NCI-H146 (cell line): ENCODE data around the gene KCNQ2.

ENCODE experiments used
- DNase-seq: peaks from one replicate; lab custom pipeline; 2025; lab: John Stamatoyannopoulos, UW

The KCNQ2 gene

DNA sequence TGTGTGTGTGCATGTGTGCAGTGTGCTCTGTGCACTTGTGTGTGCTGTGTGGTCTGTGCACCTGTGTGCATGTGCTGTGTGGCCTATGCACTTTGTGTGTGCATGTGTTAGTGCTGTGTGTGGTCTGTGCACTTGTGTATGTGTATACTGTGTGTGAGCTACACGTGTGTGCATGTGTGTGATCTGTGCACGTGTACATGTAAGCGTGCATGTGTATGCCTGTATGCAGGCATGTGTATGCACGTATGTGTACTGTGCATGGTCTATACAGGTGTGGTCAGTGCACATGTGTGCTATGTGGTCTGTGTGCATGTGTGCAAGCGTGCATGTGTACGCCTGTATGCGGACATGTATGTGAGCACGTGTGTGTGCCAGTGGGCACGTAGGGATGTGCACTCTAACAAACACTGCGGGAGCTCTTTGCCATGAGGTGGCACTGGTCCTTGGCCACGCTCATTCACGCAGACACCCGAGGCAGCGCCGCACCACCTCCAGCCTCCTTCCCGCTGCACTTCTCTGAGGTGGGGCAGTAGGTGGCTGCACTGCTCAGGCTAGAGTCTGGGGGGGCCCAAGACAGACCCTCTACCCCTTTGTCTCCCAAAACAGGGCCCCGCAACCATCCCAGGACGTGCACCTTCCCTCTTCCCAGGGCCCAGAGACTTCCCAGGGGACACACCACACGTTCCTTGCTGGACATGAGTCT, 68.9 kb downstream of the KCNQ2 start:
- no peak for DNase-seq

DNA sequence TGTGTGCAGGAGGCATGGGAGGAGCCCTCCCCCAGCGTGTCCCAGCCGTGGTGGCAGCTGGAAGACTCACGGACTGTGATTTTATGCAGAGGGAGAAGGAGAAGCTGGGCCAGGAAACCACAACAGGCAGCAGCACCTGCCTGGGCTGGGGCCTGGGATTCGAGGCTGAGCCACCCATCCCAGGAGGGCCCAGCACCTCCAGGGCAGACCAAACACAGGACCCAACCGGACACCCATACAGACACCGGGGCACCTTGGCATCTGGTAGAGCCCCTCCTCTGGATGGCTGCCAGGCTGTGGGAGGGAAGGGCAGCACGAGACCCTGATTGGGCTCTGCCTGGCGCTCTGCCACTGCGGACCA, 69.6 kb downstream of the KCNQ2 start:
- no peak for DNase-seq

DNA sequence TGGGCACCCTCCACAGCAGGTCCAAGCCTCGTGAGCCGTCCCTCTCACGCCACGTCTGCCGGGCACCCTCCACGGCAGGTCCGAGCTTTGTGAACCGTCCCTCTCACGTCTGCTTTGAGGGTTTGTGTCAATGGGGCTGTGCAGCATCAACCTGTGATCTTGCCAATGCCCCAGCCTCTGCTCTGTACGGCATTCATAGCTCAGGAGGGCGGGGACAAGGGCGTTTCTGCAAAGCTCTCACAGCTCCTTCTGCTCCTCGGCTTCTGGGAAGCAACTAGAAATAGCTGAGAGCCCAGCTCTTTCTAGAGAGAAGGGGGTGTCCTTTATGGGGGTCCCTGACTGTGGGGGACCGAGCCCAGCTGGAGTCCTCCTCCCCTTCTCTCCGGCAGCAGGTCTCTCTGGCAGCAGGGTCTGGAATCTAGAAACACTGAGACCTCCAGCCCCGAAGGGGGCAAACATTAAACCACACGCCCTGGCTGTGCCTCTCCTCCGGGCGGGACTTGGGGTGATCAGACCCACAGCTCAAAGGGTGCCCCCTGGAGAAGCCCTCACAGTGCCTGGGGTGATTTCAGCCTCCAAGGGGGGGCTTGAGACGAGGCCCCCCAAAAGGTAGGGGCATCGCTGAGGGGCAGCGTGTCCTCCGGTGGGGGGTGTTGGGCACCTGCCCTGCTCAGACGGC, 70.1 kb downstream of the KCNQ2 start:
- no peak for DNase-seq

DNA sequence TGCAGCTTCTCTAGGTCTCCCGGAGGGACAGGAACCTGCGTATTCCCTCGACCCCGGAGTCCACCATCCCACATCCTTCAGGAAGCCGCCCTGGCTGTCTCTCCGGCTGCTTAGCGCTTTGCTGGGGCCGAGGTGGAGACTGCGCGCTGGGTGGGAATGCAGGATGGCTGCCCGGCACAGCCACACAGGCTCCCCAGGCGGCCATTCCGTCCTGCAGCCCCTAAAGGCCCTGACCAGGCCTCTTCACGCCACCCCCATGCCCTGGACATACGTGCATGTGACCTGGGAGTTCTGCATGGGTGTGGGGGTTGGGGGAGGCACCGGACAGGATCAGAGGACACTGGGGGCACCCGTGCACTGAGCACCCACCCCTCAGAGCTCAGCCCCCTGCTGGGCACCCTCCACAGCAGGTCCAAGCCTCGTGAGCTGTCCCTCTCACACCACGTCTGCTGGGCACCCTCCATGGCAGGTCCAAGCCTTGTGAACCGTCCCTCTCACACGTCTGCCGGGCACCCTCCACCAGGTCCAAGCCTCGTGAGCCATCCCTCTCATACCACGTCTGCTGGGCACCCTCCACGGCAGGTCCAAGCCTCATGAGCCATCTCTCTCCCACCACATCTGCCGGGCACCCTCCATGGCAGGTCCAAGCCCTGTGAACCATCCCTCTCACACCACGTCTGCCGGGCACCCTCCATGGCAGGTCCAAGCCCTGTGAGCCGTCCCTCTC, 70.9 kb downstream of the KCNQ2 start:
- DNase-seq: no peak

GRCh38 chr20:63400486-63401210, 71.8 kb downstream of the KCNQ2 start:
- DNase-seq: no peak

- DNase-seq: no peak
Measured at GRCh38 chr20:63399596-63400375, 72.7 kb downstream of the KCNQ2 start.

GRCh38 chr20:63398744-63399514, 73.5 kb downstream of the KCNQ2 start:
- no peak for DNase-seq

- no peak for DNase-seq
Measured at GRCh38 chr20:63397946-63398450, 74.5 kb downstream of the KCNQ2 start.

DNA sequence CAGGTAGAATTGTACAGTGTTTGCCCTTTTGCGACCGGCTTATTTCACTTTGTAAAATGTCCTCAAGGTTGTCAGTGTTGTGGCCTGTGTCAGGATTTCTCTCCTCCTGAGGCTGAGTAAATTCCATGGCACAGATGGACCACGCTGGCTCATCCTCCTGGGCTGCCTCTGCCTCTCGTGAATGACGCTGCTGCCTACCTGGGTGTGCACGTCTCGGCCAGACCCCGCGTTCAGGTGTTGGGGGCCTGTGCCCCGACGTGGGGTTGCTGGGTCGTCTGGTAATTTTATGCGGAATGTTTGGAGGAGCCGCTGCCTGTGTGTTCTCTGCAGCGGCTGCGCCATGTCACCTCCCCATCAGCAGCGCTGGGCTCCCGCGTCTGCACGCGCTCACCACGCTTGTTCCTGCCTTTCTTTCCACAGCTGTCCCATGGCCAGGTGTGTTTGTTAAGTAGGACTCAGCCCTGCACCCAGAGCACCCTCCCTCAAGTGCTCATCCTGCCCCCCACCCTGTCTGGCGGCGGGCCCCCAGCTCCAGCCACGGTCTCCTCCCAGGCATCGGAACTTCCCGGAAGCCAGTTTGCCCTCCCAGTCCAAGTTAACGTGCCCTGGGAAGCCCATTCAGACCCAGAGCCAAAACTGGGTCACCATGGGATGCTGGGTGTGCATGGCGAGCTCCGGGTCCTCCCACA, 75.2 kb downstream of the KCNQ2 start:
- DNase-seq: no peak

- no peak for DNase-seq
Measured at GRCh38 chr20:63396300-63396699, 76.2 kb downstream of the KCNQ2 start.

- DNase-seq: no peak
Measured at GRCh38 chr20:63395723-63396122, 76.7 kb downstream of the KCNQ2 start.

DNA sequence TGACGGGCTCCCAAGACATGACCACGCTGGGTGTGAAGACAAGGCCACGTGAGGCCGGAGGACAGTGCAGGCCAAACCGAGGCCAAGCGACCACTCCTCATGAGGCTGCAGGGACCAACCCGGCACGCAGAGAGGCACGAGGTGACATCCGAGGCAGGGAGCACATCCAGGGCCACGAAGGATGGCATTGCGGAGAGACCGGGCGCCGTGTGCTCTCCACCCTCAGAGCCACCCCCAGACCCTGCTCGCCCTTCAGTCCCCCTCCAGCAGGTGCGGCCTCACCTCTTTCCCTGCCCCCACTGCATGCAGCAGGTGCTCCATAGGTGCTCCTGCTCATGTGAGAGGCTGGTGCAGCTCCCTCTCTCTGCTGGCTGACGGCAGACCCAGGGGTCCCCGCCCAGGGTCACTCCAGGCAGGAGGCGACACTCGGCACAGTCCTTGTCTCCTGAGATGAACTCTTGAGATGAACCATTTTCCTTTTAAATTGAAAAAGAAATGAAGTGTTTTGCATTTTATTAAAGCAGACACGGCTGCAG, 77.5 kb downstream of the KCNQ2 start:
- no peak for DNase-seq

- no peak for DNase-seq
Measured at GRCh38 chr20:63394069-63394919, 78.2 kb downstream of the KCNQ2 start.

DNA sequence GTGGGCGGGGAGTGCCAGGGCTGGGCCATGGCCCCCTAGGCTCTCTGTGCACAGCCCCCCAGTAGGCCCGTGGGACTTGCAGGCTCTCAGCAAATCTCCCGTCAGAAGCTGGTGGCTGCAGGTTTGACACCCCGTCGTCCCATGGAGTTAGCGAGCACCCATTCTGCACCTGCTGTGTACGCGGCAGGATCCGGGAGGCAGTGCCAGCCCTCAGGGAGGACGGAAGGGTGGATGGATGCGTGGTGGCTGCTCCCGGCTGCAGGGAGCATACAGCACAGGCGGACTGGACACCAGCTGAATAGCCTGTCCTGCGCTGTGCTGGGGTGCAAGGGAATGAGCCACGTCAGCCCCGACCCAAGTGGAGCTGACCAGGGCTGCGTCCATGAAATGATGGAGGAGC, 78.9 kb downstream of the KCNQ2 start:
- DNase-seq: no peak

- DNase-seq: no peak
Measured at GRCh38 chr20:63392465-63393365, 79.7 kb downstream of the KCNQ2 start.

DNA sequence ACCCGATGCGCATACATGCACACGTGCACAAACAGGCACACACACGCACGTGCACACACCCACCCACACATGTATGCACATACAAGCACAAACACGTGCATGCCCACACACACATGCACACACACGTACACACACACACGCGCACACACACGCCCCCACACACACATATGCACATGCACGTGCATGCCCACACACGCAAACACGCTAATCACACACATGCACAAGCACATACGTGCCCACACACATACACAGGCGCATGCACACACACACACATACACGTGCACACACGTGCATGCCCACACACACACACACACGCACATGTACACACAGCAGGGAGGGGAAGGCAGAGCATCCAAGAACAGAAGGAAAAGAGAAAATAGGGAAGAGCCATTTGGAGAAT, 84.5 kb downstream of the KCNQ2 start:
- no peak for DNase-seq

- no peak for DNase-seq
Measured at GRCh38 chr20:63387393-63387792, 85.1 kb downstream of the KCNQ2 start.

GRCh38 chr20:63386491-63386890, 86.0 kb downstream of the KCNQ2 start:
- DNase-seq: no peak
